Measurements from ENCODE around the gene RELCH.

GRCh38 chr18:62301322-62301721, 114.3 kb downstream of the RELCH start:
- TF ChIP-seq CTCF (IDR thresholded peaks at IDR 0.05) (no peak), BHLHE40 (IDR thresholded peaks at IDR 0.05; ENCODE audit: low read depth, low read length) (no peak), FOSL2 (IDR thresholded peaks at IDR 0.05) (no peak), FOSL2 (CRISPR knock-in tag; IDR thresholded peaks at IDR 0.05) (no peak), ESRRA (IDR thresholded peaks at IDR 0.05; ENCODE audit: borderline replicate concordance, low read length) (no peak), SMC3 (IDR thresholded peaks at IDR 0.05) (no peak), POLR2A (IDR thresholded peaks at IDR 0.05; ENCODE audit: low read length) (no peak), E2F6 (IDR thresholded peaks at IDR 0.05; ENCODE audit: borderline replicate concordance, low read depth) (no peak), EP300 (IDR thresholded peaks at IDR 0.05) (no peak), TP53 (CRISPR knock-in tag; IDR thresholded peaks at IDR 0.05) (no peak), REST (IDR thresholded peaks at IDR 0.05) (no peak), CBX8 (IDR thresholded peaks at IDR 0.05) (no peak), MYC (IDR thresholded peaks at IDR 0.05; ENCODE audit: borderline replicate concordance, low read length) (no peak), PBX3 (IDR thresholded peaks at IDR 0.05) (no peak), USF2 (IDR thresholded peaks at IDR 0.05) (no peak)

Data from A549 (cell line).